A673 (cell line): ENCODE measurements around the gene ANKRD10. TPM values are rescaled to one million over a fixed set of nuclear protein-coding genes. Genes with fewer than 3 reads are reported as not detected.

ENCODE experiments used
- BruUV-seq: library from RNA; stranded (reverse); fragments of 400-500 nt; replicated peaks from 2 replicates; lab custom pipeline; 2021; lab: Mats Ljungman, UMichigan
- CTCF ChIA-PET: fragments of 300-600 bp; sonication (Branson Sonifier 250); formaldehyde crosslinking; loops from one replicate; lab custom pipeline; 2022; ENCODE audit warnings: antibody characterized with exemption; lab: Charles Lee
- POLR2A ChIA-PET: fragments of 300-600 bp; sonication (Branson Sonifier 250); formaldehyde crosslinking; loops from one replicate; lab custom pipeline; 2022; ENCODE audit warnings: antibody characterized with exemption; ENCODE audit not compliant: low non-redundant PET; lab: Charles Lee
- DNase-seq: peaks from one replicate; pipeline ENCODE4 v3.0.0-alpha.2; 2015; ENCODE audit warnings: low spot score
- H3K27ac ChIP-seq: fragments of 200-600 bp; sonication (generic); 2 replicates; pipeline ENCODE4 v1.5.1; 2016; ENCODE audit warnings: mixed run types, low read depth, mild to moderate bottlenecking, mixed read lengths, antibody characterized with exemption, low read length; ENCODE audit not compliant: poor library complexity, severe bottlenecking
- H3K27me3 ChIP-seq: fragments of 200-600 bp; sonication (generic); replicated peaks from 2 replicates; pipeline ENCODE4 v1.6.1; 2017; ENCODE audit warnings: mixed run types, low read depth, mild to moderate bottlenecking, mixed read lengths, antibody characterized with exemption, low read length; ENCODE audit not compliant: insufficient read depth, poor library complexity
- H3K36me3 ChIP-seq: fragments of 200-600 bp; sonication (generic); 2 replicates; pipeline ENCODE4 v1.6.1; 2016; ENCODE audit warnings: mixed run types, mild to moderate bottlenecking, mixed read lengths, antibody characterized with exemption, low read length; ENCODE audit not compliant: insufficient read depth, poor library complexity, severe bottlenecking
- H3K4me1 ChIP-seq: fragments of 200-600 bp; sonication (generic); 2 replicates; pipeline ENCODE4 v1.6.1; 2017; ENCODE audit warnings: mixed run types, mild to moderate bottlenecking, mixed read lengths, antibody characterized with exemption, low read length; ENCODE audit not compliant: insufficient read depth, poor library complexity, severe bottlenecking
- H3K4me3 ChIP-seq: fragments of 200-600 bp; sonication (generic); 2 replicates; pipeline ENCODE4 v1.5.1; 2016; ENCODE audit warnings: low read depth, mixed run types, mild to moderate bottlenecking, mixed read lengths, low read length; ENCODE audit not compliant: poor library complexity, severe bottlenecking
- H3K9me3 ChIP-seq: fragments of 200-600 bp; sonication (generic); 2 replicates; pipeline ENCODE4 v1.6.1; 2016; ENCODE audit warnings: mixed run types, low read depth, mild to moderate bottlenecking, mixed read lengths, antibody characterized with exemption, low read length; ENCODE audit not compliant: poor library complexity, severe bottlenecking
- CTCF ChIP-seq: fragments of 300-800, 200-600 bp; sonication (generic); conservative IDR thresholded peaks from 2 replicates; pipeline ENCODE4 v1.5.1; 2017; ENCODE audit warnings: low read depth, mild to moderate bottlenecking, antibody characterized with exemption, low read length, moderate library complexity, mixed read lengths
- EZH2 ChIP-seq: fragments of 200-600 bp; sonication (generic); IDR thresholded peaks from 2 replicates; pipeline ENCODE4 v1.6.1; 2017; ENCODE audit warnings: borderline replicate concordance, low read depth, mild to moderate bottlenecking, mixed read lengths, antibody characterized with exemption, low read length; ENCODE audit not compliant: poor library complexity, severe bottlenecking
- intact Hi-C: fragments of 100-400 bp; cut with micrococcal nuclease; formaldehyde crosslinking; loops from one replicate; pipeline ENCODE4 v1.10.0; 2022; ENCODE audit not compliant: unreplicated experiment
- total RNA-seq: library from RNA; stranded (reverse); gene quantifications from 2 replicates; pipeline ENCODE4 v1.2.3, GENCODE V29; 2021

Gene ANKRD10
- total RNA-seq, 1 experiment from 2014 or later: 96.2 TPM

GRCh38 chr13:110885966-110886869, 28.7 kb downstream of the ANKRD10 start:
- Histone ChIP-seq H3K4me3 (no peak overlapping the region), H3K4me1 (no peaks in the 10 kb centered on the region), H3K9me3 (no peaks in the 10 kb centered on the region), H3K36me3 (no peaks in the 10 kb centered on the region), H3K27ac (no peak overlapping the region), H3K27me3 (no peaks in the 10 kb centered on the region)
- DNase-seq: no peak
- intact Hi-C loops: no loop called here
- ChIA-PET CTCF (no interaction called here), POLR2A (no interaction called here)
- no peak for TF ChIP-seq EZH2
- no peak for TF ChIP-seq CTCF
- BruUV-seq: no TSS peak

GRCh38 chr13:110885516-110885915, 29.4 kb downstream of the ANKRD10 start:
- TF ChIP-seq CTCF: no peak
- TF ChIP-seq EZH2: no peak
- ChIA-PET POLR2A (no interaction called here), CTCF (no interaction called here)

GRCh38 chr13:110884517-110884916, 30.4 kb downstream of the ANKRD10 start:
- Histone ChIP-seq H3K4me3 (no peak overlapping the region), H3K36me3 (no peaks in the 10 kb centered on the region), H3K27ac (no peak overlapping the region), H3K9me3 (no peaks in the 10 kb centered on the region), H3K27me3 (no peaks in the 10 kb centered on the region), H3K4me1 (no peaks in the 10 kb centered on the region)
- BruUV-seq: no TSS peak
- intact Hi-C loops: no loop called here
- DNase-seq: no peak
- CTCF ChIA-PET: no interaction called here
- TF ChIP-seq EZH2 (no peak), CTCF (no peak)
- POLR2A ChIA-PET: interaction anchor here (1.1 kb wide), 1 partner anchor 31 kb away, joined by 4 read pairs; the partner anchor contains the start of gene ANKRD10

More at GRCh38 chr13:110885516-110885915, 29.4 kb downstream of the ANKRD10 start:
- no peaks in the 10 kb centered on the region for H3K27me3 ChIP-seq
- BruUV-seq: no TSS peak
- DNase-seq: no peak
- H3K36me3 ChIP-seq: no peaks in the 10 kb centered on the region
- no peak overlapping the region for H3K27ac ChIP-seq
- intact Hi-C loops: no loop called here
- no peaks in the 10 kb centered on the region for H3K9me3 ChIP-seq
- no peak overlapping the region for H3K4me3 ChIP-seq
- H3K4me1 ChIP-seq: no peaks in the 10 kb centered on the region
